Measurements from ENCODE around the gene CHAF1B. TPM values are rescaled to one million over a fixed set of nuclear protein-coding genes. Genes with fewer than 3 reads are reported as not detected.
"Not testable (repeated sequence)": the region's sequence is repeated elsewhere in the genome, so short reads cannot be mapped to it uniquely, and the experiment has no call there.

The CHAF1B gene
- total RNA-seq, 8 experiments from 2014 or later: 0.56 to 14.6 (median 2.2) TPM

GRCh38 chr21:36396325-36396724 is 11.1 kb downstream of the CHAF1B start:
- no peaks in the 10 kb centered on the region for H3K4me1 ChIP-seq (replicated peaks in 1 of 2)
- in situ Hi-C loops (cut with MboI; ENCODE audit: low pct_unique_long_range_greater_than_20kb in 2 of 9, low sequenced_read_pairs in 9 of 9, unreplicated experiment in 9 of 9): no loop called here
- peak in 3 of 8 experiments; percentile 44 to 85 (median 65) for ATAC-seq (replicated peaks in 6 of 8)
- H3K4me3 ChIP-seq: no peak overlapping the region
- WGBS, 10 experiments: 70 to 100% (median 93%) methylated on average over 1 to 3 of the region's 3 CpGs; no CpG with 5 or more reads in 1 of the 10 experiments
- no peak overlapping the region for H3K27ac ChIP-seq

GRCh38 chr21:36396971-36397370 is 11.8 kb downstream of the CHAF1B start:
- WGBS, 10 experiments: 90 to 100% (median 100%) methylated on average over 1 to 3 of the region's 4 CpGs; no CpG with 5 or more reads in 2 of the 10 experiments
- in situ Hi-C loops (cut with MboI; ENCODE audit: low pct_unique_long_range_greater_than_20kb in 2 of 9, low sequenced_read_pairs in 9 of 9, unreplicated experiment in 9 of 9): no loop called here
- ATAC-seq (replicated peaks in 6 of 8): peak in 1 of 8 experiments; percentile 17
- no peak overlapping the region for H3K27ac ChIP-seq
- no peaks in the 10 kb centered on the region for H3K4me1 ChIP-seq (replicated peaks in 1 of 2)
- H3K4me3 ChIP-seq: no peak overlapping the region

- in situ Hi-C loops (cut with MboI; ENCODE audit: low pct_unique_long_range_greater_than_20kb in 2 of 9, low sequenced_read_pairs in 9 of 9, unreplicated experiment in 9 of 9): no loop called here
- ATAC-seq (replicated peaks in 6 of 8): no peak
- H3K4me1 ChIP-seq (replicated peaks in 1 of 2): no peaks in the 10 kb centered on the region
- H3K27ac ChIP-seq: no peak overlapping the region
- 74 to 96% (median 83%) methylated on average over 2 to 5 of the region's 5 CpGs for WGBS, 10 experiments
- no peak overlapping the region for H3K4me3 ChIP-seq
Measured at GRCh38 chr21:36397606-36398005, 12.4 kb downstream of the CHAF1B start.

- not testable (repeated sequence) for H3K4me1 ChIP-seq (replicated peaks in 1 of 2)
- in situ Hi-C loops (cut with MboI; ENCODE audit: low pct_unique_long_range_greater_than_20kb in 2 of 9, low sequenced_read_pairs in 9 of 9, unreplicated experiment in 9 of 9): loop anchor here in 1 of 9 experiments (25.0 kb wide), 1 partner anchor 188 kb away; no protein-coding TSS in a partner anchor
- 89 to 100% (median 96%) methylated on average over 3 to 9 of the region's 9 CpGs; no CpG with 5 or more reads in 6 of the 10 experiments for WGBS, 10 experiments
Measured at GRCh38 chr21:36399736-36400135, 14.5 kb downstream of the CHAF1B start.

GRCh38 chr21:36400719-36401118 is 15.5 kb downstream of the CHAF1B start:
- no peak for ATAC-seq (replicated peaks in 6 of 8)
- WGBS, 10 experiments: 88 to 100% (median 100%) methylated on average over 1 to 4 of the region's 8 CpGs; no CpG with 5 or more reads in 4 of the 10 experiments
- in situ Hi-C loops (cut with MboI; ENCODE audit: low pct_unique_long_range_greater_than_20kb in 2 of 9, low sequenced_read_pairs in 9 of 9, unreplicated experiment in 9 of 9): loop anchor here in 1 of 9 experiments (25.0 kb wide), 1 partner anchor 187 kb away; no protein-coding TSS in a partner anchor
- no peak overlapping the region for H3K27ac ChIP-seq
- no peaks in the 10 kb centered on the region for H3K4me1 ChIP-seq (replicated peaks in 1 of 2)
- no peak overlapping the region for H3K4me3 ChIP-seq

More at GRCh38 chr21:36399736-36400135, 14.5 kb downstream of the CHAF1B start:
- not testable (repeated sequence) for H3K4me3 ChIP-seq; H3K27ac ChIP-seq; ATAC-seq (replicated peaks in 6 of 8)

GRCh38 chr21:36402339-36402738 is 17.1 kb downstream of the CHAF1B start:
- WGBS, 10 experiments: 40 to 100% (median 100%) methylated on average over 1 of the region's 1 CpG; no CpG with 5 or more reads in 3 of the 10 experiments
- no peaks in the 10 kb centered on the region for H3K4me1 ChIP-seq (replicated peaks in 1 of 2)
- no peak for ATAC-seq (replicated peaks in 6 of 8)
- in situ Hi-C loops (cut with MboI; ENCODE audit: low pct_unique_long_range_greater_than_20kb in 2 of 9, low sequenced_read_pairs in 9 of 9, unreplicated experiment in 9 of 9): loop anchor here in 1 of 9 experiments (25.0 kb wide), 1 partner anchor 185 kb away; no protein-coding TSS in a partner anchor
- H3K27ac ChIP-seq: no peak overlapping the region
- no peak overlapping the region for H3K4me3 ChIP-seq

- 0 to 100% (median 60%) methylated on average over 1 to 5 of the region's 5 CpGs; no CpG with 5 or more reads in 3 of the 10 experiments for WGBS, 10 experiments
- ATAC-seq (replicated peaks in 6 of 8): peak in 3 of 8 experiments; percentile 62 to 100 (median 100)
- no peak overlapping the region for H3K4me3 ChIP-seq
- no peaks in the 10 kb centered on the region for H3K4me1 ChIP-seq (replicated peaks in 1 of 2)
- in situ Hi-C loops (cut with MboI; ENCODE audit: low pct_unique_long_range_greater_than_20kb in 2 of 9, low sequenced_read_pairs in 9 of 9, unreplicated experiment in 9 of 9): loop anchor here in 1 of 9 experiments (25.0 kb wide), 1 partner anchor 184 kb away; no protein-coding TSS in a partner anchor
- no peak overlapping the region for H3K27ac ChIP-seq
Measured at GRCh38 chr21:36403713-36404112, 18.5 kb downstream of the CHAF1B start.

GRCh38 chr21:36408568-36408967 is 23.4 kb downstream of the CHAF1B start:
- Histone ChIP-seq H3K4me1 (replicated peaks in 1 of 2) (no peaks in the 10 kb centered on the region), H3K4me3 (no peak overlapping the region), H3K27ac (no peak overlapping the region)
- 60 to 100% (median 100%) methylated on average over 1 to 6 of the region's 6 CpGs; no CpG with 5 or more reads in 2 of the 10 experiments for WGBS, 10 experiments
- in situ Hi-C loops (cut with MboI; ENCODE audit: low pct_unique_long_range_greater_than_20kb in 2 of 9, low sequenced_read_pairs in 9 of 9, unreplicated experiment in 9 of 9): loop anchor here in 1 of 9 experiments (25.0 kb wide), 1 partner anchor 179 kb away; no protein-coding TSS in a partner anchor
- ATAC-seq (replicated peaks in 6 of 8): no peak

- Histone ChIP-seq H3K27ac (no peak overlapping the region), H3K4me1 (replicated peaks in 1 of 2) (no peaks in the 10 kb centered on the region), H3K4me3 (no peak overlapping the region)
- 84 to 100% (median 98%) methylated on average over 1 to 9 of the region's 10 CpGs; no CpG with 5 or more reads in 4 of the 10 experiments for WGBS, 10 experiments
- in situ Hi-C loops (cut with MboI; ENCODE audit: low pct_unique_long_range_greater_than_20kb in 2 of 9, low sequenced_read_pairs in 9 of 9, unreplicated experiment in 9 of 9): loop anchor here in 1 of 9 experiments (25.0 kb wide), 1 partner anchor 176 kb away; no protein-coding TSS in a partner anchor
- ATAC-seq (replicated peaks in 6 of 8): no peak
Measured at GRCh38 chr21:36411301-36411700, 26.1 kb downstream of the CHAF1B start.

GRCh38 chr21:36412916-36413315 is 27.7 kb downstream of the CHAF1B start:
- Histone ChIP-seq H3K4me3 (no peak overlapping the region), H3K4me1 (replicated peaks in 1 of 2) (no peaks in the 10 kb centered on the region), H3K27ac (no peak overlapping the region)
- in situ Hi-C loops (cut with MboI; ENCODE audit: low pct_unique_long_range_greater_than_20kb in 2 of 9, low sequenced_read_pairs in 9 of 9, unreplicated experiment in 9 of 9): loop anchor here in 1 of 9 experiments (25.0 kb wide), 1 partner anchor 174 kb away; no protein-coding TSS in a partner anchor
- no peak for ATAC-seq (replicated peaks in 6 of 8)
- 80 to 100% (median 100%) methylated on average over 1 to 7 of the region's 11 CpGs; no CpG with 5 or more reads in 5 of the 10 experiments for WGBS, 10 experiments

GRCh38 chr21:36415375-36415774 is 30.2 kb downstream of the CHAF1B start:
- no peak overlapping the region for H3K27ac ChIP-seq
- WGBS, 10 experiments: 60 to 100% (median 92%) methylated on average over 1 to 6 of the region's 6 CpGs; no CpG with 5 or more reads in 4 of the 10 experiments
- no peaks in the 10 kb centered on the region for H3K4me1 ChIP-seq (replicated peaks in 1 of 2)
- H3K4me3 ChIP-seq: no peak overlapping the region
- ATAC-seq (replicated peaks in 6 of 8): no peak
- in situ Hi-C loops (cut with MboI; ENCODE audit: low pct_unique_long_range_greater_than_20kb in 2 of 9, low sequenced_read_pairs in 9 of 9, unreplicated experiment in 9 of 9): loop anchor here in 1 of 9 experiments (25.0 kb wide), 1 partner anchor 172 kb away; no protein-coding TSS in a partner anchor

- Histone ChIP-seq H3K27ac (no peak overlapping the region), H3K4me1 (replicated peaks in 1 of 2) (no peaks in the 10 kb centered on the region), H3K4me3 (no peak overlapping the region)
- 69 to 90% (median 88%) methylated on average over 2 to 9 of the region's 14 CpGs; no CpG with 5 or more reads in 4 of the 10 experiments for WGBS, 10 experiments
- in situ Hi-C loops (cut with MboI; ENCODE audit: low pct_unique_long_range_greater_than_20kb in 2 of 9, low sequenced_read_pairs in 9 of 9, unreplicated experiment in 9 of 9): loop anchor here in 1 of 9 experiments (25.0 kb wide), 1 partner anchor 168 kb away; no protein-coding TSS in a partner anchor
- ATAC-seq (replicated peaks in 6 of 8): no peak
Measured at GRCh38 chr21:36419241-36419640, 34.0 kb downstream of the CHAF1B start.

- in situ Hi-C loops (cut with MboI; ENCODE audit: low pct_unique_long_range_greater_than_20kb in 2 of 9, low sequenced_read_pairs in 9 of 9, unreplicated experiment in 9 of 9): loop anchor here in 1 of 9 experiments (25.0 kb wide), 1 partner anchor 167 kb away; no protein-coding TSS in a partner anchor
- ATAC-seq (replicated peaks in 6 of 8): peak; percentile 85 to 97 (median 93)
- WGBS, 10 experiments: 0 to 40% (median 17%) methylated on average over 1 to 6 of the region's 8 CpGs; no CpG with 5 or more reads in 5 of the 10 experiments
- no peaks in the 10 kb centered on the region for H3K4me1 ChIP-seq (replicated peaks in 1 of 2)
- H3K27ac ChIP-seq: no peak overlapping the region
- H3K4me3 ChIP-seq: no peak overlapping the region
Measured at GRCh38 chr21:36419996-36420395, 34.8 kb downstream of the CHAF1B start.

Data from motor neuron (in vitro differentiated cells).